IPS-20b (cell line): ENCODE results near the gene SLC27A4.
A peak's percentile ranks its signal among the peaks of the same experiment; 100 is the strongest.

Experiments
- H3K27ac ChIP-seq: one replicate; pipeline ENCODE4 v1.5.1; 2013; ENCODE audit warnings: low read length
- H3K27me3 ChIP-seq: 2 replicates; pipeline ENCODE4 v1.6.1; 2013; ENCODE audit warnings: mild to moderate bottlenecking, low read length, inconsistent platforms; ENCODE audit not compliant: insufficient read depth
- H3K36me3 ChIP-seq: 2 replicates; pipeline ENCODE4 v1.6.1; 2013; ENCODE audit warnings: low read depth, mild to moderate bottlenecking, inconsistent platforms, low read length, moderate library complexity; ENCODE audit not compliant: insufficient read depth
- H3K4me1 ChIP-seq: 2 replicates; pipeline ENCODE4 v1.6.1; 2013; ENCODE audit warnings: mild to moderate bottlenecking, control low read depth, inconsistent platforms, low read length, moderate library complexity; ENCODE audit not compliant: insufficient read depth
- H3K4me3 ChIP-seq: 2 replicates; pipeline ENCODE4 v1.5.1; 2013; ENCODE audit warnings: mild to moderate bottlenecking, low read length, inconsistent platforms
- H3K9ac ChIP-seq: 2 replicates; pipeline ENCODE4 v1.6.1; 2013; ENCODE audit warnings: low read depth, mild to moderate bottlenecking, inconsistent platforms, low read length, moderate library complexity
- H3K9me3 ChIP-seq: 2 replicates; pipeline ENCODE4 v1.6.1; 2013; ENCODE audit warnings: mild to moderate bottlenecking, low read depth, low read length, inconsistent platforms; ENCODE audit not compliant: insufficient read depth

Gene SLC27A4

GRCh38 chr9:128394379-128395168 is 54.2 kb downstream of the SLC27A4 start:
- peaks cover 100% of the 10 kb centered on the region for H3K27me3 ChIP-seq
- H3K9me3 ChIP-seq = no peaks in the 10 kb centered on the region; the same call in 1 of the 2 replicates
- H3K27ac ChIP-seq = no peak overlapping the region
- H3K36me3 ChIP-seq = no peaks in the 10 kb centered on the region
- H3K4me3 ChIP-seq = no peak overlapping the region
- no peak overlapping the region for H3K9ac ChIP-seq
- H3K4me1 ChIP-seq = peaks cover 21% of the 10 kb centered on the region

DNA sequence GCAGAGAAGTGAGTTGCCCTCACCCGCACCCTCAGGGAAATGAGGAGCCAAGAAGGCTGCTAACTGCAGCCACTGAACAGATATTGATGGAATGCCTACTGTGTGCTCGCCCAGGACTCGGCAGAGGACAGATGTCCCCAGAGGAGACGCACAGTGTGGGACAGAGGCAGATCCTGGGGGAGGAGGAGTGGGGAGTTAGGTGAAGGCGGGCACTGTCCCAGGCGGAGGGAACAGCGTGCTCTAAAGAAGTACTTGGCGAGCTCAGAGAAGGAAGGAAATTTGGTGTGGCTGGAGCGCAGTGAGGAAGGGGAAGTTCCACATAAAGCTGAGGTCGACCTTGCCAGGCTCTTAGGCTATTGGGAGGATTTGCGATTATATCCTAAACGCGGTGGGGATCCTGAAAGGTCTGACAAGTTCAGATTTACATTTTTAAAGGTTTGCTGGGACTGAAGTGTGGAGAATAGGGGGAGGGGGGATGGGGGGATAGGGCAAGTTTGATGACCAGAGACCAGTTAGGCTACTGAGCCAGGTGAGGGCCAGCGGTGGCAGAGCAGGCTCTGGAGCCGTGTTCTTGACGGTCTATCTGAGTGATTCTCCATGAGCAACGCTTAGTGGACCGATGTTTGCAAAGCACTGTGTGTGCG is 56.8 kb downstream of the SLC27A4 start:
- Histone ChIP-seq H3K9ac (no peak overlapping the region), H3K9me3 (no peaks in the 10 kb centered on the region), H3K4me3 (no peak overlapping the region), H3K27me3 (peaks cover 100% of the 10 kb centered on the region), H3K36me3 (no peaks in the 10 kb centered on the region), H3K4me1 (peaks cover 15% of the 10 kb centered on the region), H3K27ac (no peak overlapping the region)

GRCh38 chr9:128397831-128398230 is 57.5 kb downstream of the SLC27A4 start:
- H3K36me3 ChIP-seq = no peaks in the 10 kb centered on the region
- H3K4me3 ChIP-seq = no peak overlapping the region
- peaks cover 100% of the 10 kb centered on the region for H3K27me3 ChIP-seq
- H3K9me3 ChIP-seq = no peaks in the 10 kb centered on the region
- no peak overlapping the region for H3K9ac ChIP-seq
- peaks cover 12% of the 10 kb centered on the region for H3K4me1 ChIP-seq
- no peak overlapping the region for H3K27ac ChIP-seq

DNA sequence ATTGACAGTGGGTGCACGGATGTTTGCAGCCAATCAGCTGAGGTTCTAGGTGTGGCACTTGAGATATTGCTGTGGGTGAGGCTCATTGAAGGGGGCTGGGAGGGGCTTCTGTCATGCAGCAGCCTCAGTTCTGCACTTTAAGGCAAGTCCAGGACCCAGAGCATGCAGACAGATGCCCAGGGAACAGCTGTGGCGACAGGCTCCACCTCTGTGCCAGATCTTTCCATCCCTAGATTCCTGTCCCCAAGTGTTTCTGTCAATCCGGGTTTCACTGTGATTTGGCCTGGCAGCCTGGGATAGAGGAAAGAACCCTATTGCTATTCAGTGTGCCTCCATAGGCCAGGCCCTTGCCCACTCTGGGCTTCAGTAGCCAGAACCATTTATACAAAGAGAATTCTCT is 59.5 kb downstream of the SLC27A4 start:
- Histone ChIP-seq H3K9ac (no peak overlapping the region), H3K4me1 (no peaks in the 10 kb centered on the region), H3K27me3 (peaks cover 100% of the 10 kb centered on the region), H3K27ac (no peak overlapping the region), H3K36me3 (no peaks in the 10 kb centered on the region), H3K4me3 (no peak overlapping the region), H3K9me3 (no peaks in the 10 kb centered on the region)

GRCh38 chr9:128404560-128404959 is 64.2 kb downstream of the SLC27A4 start:
- Histone ChIP-seq H3K4me1 (peaks cover 14% of the 10 kb centered on the region; the same call in 1 of the 2 replicates), H3K27ac (no peak overlapping the region), H3K9me3 (no peaks in the 10 kb centered on the region), H3K36me3 (no peaks in the 10 kb centered on the region), H3K27me3 (peaks cover 100% of the 10 kb centered on the region), H3K4me3 (no peak overlapping the region), H3K9ac (no peak overlapping the region)

GRCh38 chr9:128405077-128405779 is 64.9 kb downstream of the SLC27A4 start:
- H3K36me3 ChIP-seq = no peaks in the 10 kb centered on the region
- H3K27me3 ChIP-seq = peaks cover 100% of the 10 kb centered on the region
- no peak overlapping the region for H3K9ac ChIP-seq

GRCh38 chr9:128405780-128406171 is 65.4 kb downstream of the SLC27A4 start:
- Histone ChIP-seq H3K27me3 (peaks cover 100% of the 10 kb centered on the region), H3K4me3 (no peak overlapping the region), H3K9ac (no peak overlapping the region), H3K4me1 (peaks cover 14% of the 10 kb centered on the region; the same call in 1 of the 2 replicates), H3K36me3 (no peaks in the 10 kb centered on the region), H3K9me3 (no peaks in the 10 kb centered on the region), H3K27ac (no peak overlapping the region)

More at GRCh38 chr9:128405077-128405779, 64.9 kb downstream of the SLC27A4 start:
- Histone ChIP-seq H3K4me3 (no peak overlapping the region), H3K9me3 (no peaks in the 10 kb centered on the region), H3K27ac (no peak overlapping the region), H3K4me1 (peaks cover 14% of the 10 kb centered on the region; the same call in 1 of the 2 replicates)

DNA sequence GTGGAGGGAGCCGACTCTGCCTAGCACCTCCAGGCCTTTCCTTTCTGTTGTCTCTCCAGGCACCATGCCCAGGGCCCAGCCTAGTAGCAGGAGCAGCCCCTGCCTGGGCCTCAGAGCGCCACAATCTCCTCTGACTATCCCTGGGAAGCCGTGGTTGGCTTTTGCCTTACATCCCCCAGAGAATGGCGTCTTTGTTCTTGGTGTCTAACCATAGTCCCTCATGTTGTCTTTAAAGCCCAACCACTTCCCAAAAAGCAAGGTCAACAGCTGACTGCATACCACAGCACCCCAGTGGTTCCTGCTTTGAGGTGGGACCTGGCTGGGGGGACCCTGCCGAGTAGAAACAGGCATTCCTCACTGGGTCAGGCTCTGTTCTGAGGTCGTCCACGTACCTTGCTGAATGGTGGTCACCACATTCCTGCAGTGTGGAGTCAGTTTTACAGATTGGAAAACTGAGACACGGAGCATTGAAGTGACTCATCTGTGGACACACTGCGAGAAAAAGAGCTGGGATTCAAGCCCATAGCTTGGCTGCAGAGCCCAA is 66.6 kb downstream of the SLC27A4 start:
- H3K9me3 ChIP-seq = no peaks in the 10 kb centered on the region
- no peak overlapping the region for H3K4me3 ChIP-seq
- H3K36me3 ChIP-seq = no peaks in the 10 kb centered on the region
- H3K4me1 ChIP-seq = peaks cover 15% of the 10 kb centered on the region; the same call in 1 of the 2 replicates
- peaks cover 100% of the 10 kb centered on the region for H3K27me3 ChIP-seq
- H3K9ac ChIP-seq = no peak overlapping the region
- H3K27ac ChIP-seq = no peak overlapping the region

DNA sequence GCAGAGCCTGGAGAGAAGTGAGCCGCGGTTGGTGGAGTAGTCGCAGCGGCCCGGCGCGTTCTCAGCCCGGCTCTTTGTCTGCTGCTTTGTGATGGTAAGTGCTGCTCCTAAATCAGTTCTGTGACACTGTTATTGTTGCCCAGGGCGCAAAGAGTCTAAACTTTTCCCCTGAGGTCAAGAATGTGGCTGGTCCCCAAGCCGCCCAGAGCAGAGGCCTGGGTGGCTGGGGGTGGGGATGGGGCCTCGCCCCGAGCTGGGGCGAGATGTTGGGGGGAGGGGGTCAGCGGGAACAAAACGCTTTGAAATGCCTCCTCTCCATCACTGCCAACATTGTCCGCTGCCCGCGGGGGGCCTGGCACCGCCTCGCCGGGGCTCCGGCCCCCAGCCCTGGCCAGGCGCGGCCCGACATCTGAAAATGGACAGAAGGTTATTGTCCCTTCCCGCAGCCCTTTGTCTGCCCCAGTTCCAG is 68.7 kb downstream of the SLC27A4 start:
- H3K36me3 ChIP-seq = no peaks in the 10 kb centered on the region
- peaks cover 97% of the 10 kb centered on the region for H3K27me3 ChIP-seq
- peak overlapping the region; percentile 6; the same call in 1 of the 2 replicates for H3K4me3 ChIP-seq
- no peaks in the 10 kb centered on the region for H3K9me3 ChIP-seq
- no peak overlapping the region for H3K27ac ChIP-seq
- H3K4me1 ChIP-seq = peaks cover 17% of the 10 kb centered on the region; the same call in 1 of the 2 replicates
- H3K9ac ChIP-seq = no peak overlapping the region

- Histone ChIP-seq H3K27me3 (peaks cover 97% of the 10 kb centered on the region), H3K4me3 (no peak overlapping the region)
Measured at GRCh38 chr9:128409450-128409849, 69.1 kb downstream of the SLC27A4 start.

DNA sequence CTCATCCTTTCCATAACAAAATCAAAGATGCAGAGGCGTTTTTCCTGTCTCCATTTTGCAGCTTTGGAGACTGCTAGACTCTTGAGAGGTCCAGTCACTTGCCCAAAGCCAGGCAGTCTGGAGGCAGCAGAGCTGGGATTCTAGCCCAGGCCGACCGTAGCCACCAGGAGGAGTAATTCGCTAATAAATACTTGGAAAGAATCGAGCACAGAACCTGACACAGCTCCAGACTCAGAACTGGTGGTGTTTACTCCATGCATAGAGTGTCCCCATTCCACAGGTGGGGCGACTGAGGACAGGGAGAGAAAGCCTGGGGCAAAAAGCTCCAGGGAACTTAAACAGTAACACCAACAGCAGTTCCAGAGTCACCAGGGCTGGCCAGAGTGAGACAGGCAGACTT is 69.7 kb downstream of the SLC27A4 start:
- Histone ChIP-seq H3K27ac (no peak overlapping the region), H3K4me3 (no peak overlapping the region), H3K36me3 (no peaks in the 10 kb centered on the region), H3K27me3 (peaks cover 97% of the 10 kb centered on the region), H3K9ac (no peak overlapping the region), H3K4me1 (peaks cover 16% of the 10 kb centered on the region; the same call in 1 of the 2 replicates), H3K9me3 (no peaks in the 10 kb centered on the region)

More at GRCh38 chr9:128409450-128409849, 69.1 kb downstream of the SLC27A4 start:
- Histone ChIP-seq H3K27ac (no peak overlapping the region), H3K4me1 (peaks cover 17% of the 10 kb centered on the region; the same call in 1 of the 2 replicates), H3K36me3 (no peaks in the 10 kb centered on the region), H3K9me3 (no peaks in the 10 kb centered on the region), H3K9ac (no peak overlapping the region)
